GM20000 (cell line): ENCODE data around the gene AASDH.

Experiments used
- DNase-seq: peaks from one replicate; pipeline ENCODE4 v3.0.0; 2012; ENCODE audit warnings: low spot score
- CTCF ChIP-seq: IDR thresholded peaks from 2 replicates; pipeline ENCODE4 v1.5.1; 2012; ENCODE audit warnings: mild to moderate bottlenecking, control low read depth; ENCODE audit errors: extremely low read depth, missing control alignments

The AASDH gene

GRCh38 chr4:56387023-56388001 is at the start of gene AASDH:
AASDH (minus strand) TSS chr4:56387491; CDS start chr4:56384299, 3,192 bp downstream.
- TF ChIP-seq CTCF: no peak
- peak; percentile 88 for DNase-seq

DNA sequence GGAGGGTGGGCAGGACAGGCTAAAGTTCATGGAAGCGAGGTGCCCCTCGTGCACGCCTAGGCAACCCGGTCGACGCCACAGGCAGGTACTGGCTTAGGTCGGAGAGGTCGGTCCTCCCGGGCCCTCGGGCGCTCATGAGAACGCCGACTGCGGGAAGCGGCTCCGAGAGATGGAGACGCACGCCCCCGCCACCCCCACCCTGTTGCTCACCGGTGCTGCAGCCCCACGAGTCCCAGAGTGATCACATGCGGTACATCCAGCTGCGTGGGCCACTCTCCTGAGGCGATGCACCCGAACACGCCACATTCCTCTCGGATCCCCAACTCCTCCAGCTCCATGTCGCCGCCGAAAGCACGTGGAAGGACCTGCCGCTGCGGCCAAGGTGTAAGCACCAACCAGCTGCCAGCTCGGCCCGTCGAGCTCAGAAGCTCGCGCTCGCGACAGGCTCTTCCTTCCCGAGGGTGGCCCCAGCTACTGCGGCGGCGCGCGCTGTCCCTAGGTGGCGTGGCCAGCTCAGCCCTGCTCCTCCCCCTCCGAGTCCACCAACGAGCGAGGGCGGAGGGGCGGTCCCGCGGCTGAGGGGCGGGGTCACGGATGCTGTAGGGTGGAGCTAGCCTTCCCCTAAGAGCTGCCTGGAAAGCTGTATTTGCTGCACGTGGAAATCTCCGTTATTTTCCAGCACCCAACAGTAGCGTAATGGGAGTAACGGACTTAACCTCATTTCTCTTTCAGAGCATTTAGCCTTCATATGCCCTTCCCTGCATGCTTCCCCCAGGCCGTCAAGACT is 48.0 kb upstream of the AASDH start, which contains the start of gene PPAT:
TSS of gene PPAT (minus strand) at position 476 of the 787 bp plus-strand sequence. CDS start at position 338, 138 bp downstream.
- TF ChIP-seq CTCF: no peak
- DNase-seq: peak; percentile 94

DNA sequence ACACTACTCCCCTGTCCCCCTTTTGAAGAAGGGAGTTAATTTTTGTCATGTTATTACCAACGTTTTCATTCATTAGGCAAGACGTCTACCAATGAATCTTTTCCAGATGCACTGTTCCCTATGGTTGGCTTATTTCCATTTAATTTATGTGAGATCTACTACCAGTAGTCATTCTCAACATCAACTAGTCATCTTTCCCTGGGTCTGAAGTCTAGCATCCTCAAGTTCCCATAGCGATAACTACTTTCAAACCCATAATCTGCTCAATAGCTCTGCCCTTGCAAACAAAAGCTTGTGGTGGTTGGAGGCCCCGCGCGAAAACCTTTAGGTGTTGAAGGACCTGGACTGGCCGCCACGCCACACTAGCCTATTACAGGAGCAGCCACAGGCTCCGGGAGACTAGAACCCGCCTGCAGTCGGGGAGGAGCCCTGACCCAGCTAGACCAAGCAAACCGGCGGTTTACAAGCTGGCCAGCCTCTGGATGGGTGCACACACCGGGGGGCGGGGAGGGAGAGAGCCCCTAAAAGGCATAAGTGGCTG is 47.4 kb upstream of the AASDH start:
- TF ChIP-seq CTCF: no peak
- peak; percentile 49 for DNase-seq

DNA sequence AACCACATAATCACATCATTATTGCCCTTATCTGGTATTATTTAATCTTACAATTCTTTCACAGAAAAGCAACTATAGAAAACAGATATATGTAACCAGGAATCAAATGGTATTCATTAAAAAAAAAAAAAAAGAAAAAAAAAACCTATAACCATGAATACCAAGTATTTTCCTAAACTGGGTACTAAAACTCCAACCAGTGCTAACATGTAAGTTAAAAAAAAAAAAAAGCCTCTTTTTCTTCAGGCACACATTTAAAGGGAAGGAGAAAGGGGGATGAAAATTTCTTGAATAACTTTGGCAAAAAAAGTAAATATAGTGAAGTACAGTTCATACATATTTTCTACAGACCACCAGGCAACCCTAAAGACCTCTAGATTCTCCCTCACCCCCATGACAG is 46.0 kb upstream of the AASDH start:
- no peak for TF ChIP-seq CTCF
- no peak for DNase-seq

DNA sequence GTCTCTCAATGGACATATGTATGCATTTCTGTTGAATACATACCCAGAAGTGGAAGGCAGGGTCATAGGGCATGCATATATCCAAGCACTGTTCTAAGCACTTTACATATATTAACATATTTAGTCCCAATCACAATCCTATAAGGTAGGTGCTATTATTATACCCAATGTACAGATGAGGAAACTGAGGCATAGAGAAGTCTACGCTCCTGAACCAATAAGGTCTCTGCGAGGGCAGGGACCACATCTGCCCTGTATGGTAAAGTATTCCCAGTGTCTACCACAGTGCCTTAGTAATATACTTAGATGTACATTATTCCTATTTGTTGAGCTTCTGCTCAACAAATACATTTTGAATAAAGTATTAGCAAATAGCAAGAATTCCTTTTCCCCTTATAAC is 42.9 kb upstream of the AASDH start:
- TF ChIP-seq CTCF: no peak

GRCh38 chr4:56427179-56427578 is 39.9 kb upstream of the AASDH start:
- no peak for DNase-seq
- TF ChIP-seq CTCF: no peak

More for the DNA sequence above, 42.9 kb upstream of the AASDH start:
- DNase-seq: no peak
